ENCODE measurements around the gene SHB.

GRCh38 chr9:38073882-38074281 lies 4.9 kb upstream of the SHB start:
- TF ChIP-seq, protein P1, sequence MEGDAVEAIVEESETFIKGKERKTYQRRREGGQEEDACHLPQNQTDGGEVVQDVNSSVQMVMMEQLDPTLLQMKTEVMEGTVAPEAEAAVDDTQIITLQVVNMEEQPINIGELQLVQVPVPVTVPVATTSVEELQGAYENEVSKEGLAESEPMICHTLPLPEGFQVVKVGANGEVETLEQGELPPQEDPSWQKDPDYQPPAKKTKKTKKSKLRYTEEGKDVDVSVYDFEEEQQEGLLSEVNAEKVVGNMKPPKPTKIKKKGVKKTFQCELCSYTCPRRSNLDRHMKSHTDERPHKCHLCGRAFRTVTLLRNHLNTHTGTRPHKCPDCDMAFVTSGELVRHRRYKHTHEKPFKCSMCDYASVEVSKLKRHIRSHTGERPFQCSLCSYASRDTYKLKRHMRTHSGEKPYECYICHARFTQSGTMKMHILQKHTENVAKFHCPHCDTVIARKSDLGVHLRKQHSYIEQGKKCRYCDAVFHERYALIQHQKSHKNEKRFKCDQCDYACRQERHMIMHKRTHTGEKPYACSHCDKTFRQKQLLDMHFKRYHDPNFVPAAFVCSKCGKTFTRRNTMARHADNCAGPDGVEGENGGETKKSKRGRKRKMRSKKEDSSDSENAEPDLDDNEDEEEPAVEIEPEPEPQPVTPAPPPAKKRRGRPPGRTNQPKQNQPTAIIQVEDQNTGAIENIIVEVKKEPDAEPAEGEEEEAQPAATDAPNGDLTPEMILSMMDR (IDR thresholded peaks at IDR 0.05): no peak
- TF ChIP-seq ZFX (IDR thresholded peaks at IDR 0.05; ENCODE audit: borderline replicate concordance): no peak

All from 22Rv1 (cell line).